K562 (cell line): ENCODE measurements around the gene TM7SF2. TPM values are rescaled to one million over a fixed set of nuclear protein-coding genes. Genes with fewer than 3 reads are reported as not detected.
A peak's percentile ranks its signal among the peaks of the same experiment; 100 is the strongest.

Experiments used
- BDP1 ChIP-seq: IDR thresholded peaks from 3 replicates; pipeline ENCODE4 v1.6.1; 2011; ENCODE audit not compliant: insufficient read length, insufficient read depth
- CBFA2T3 ChIP-seq: fragments of 450-650 bp; IDR thresholded peaks from 2 replicates; pipeline ENCODE4 v1.6.1; 2017
- CBX2 ChIP-seq: fragments of 200-600 bp; sonication (generic); IDR thresholded peaks from one replicate; pipeline ENCODE4 v1.6.1; 2012; ENCODE audit warnings: mild to moderate bottlenecking, low read length, inconsistent platforms; ENCODE audit not compliant: insufficient read depth, poor library complexity, severe bottlenecking
- CBX3 ChIP-seq, 2 experiments: IDR thresholded peaks; 1 replicate in 1 of 2; 2 replicates in 1 of 2; pipeline ENCODE4 v1.6.1; 2012; ENCODE audit warnings: inconsistent platforms in 2 of 2, low read length in 2 of 2, borderline replicate concordance in 1 of 2, control low read depth in 1 of 2
- DPF2 ChIP-seq: fragments of 450-650 bp; IDR thresholded peaks from 2 replicates; pipeline ENCODE4 v1.6.1; 2016
- ETV6 ChIP-seq, 3 experiments: fragments of 150-350 bp in 1 of 3; sonication (generic) in 1 of 3; formaldehyde crosslinking in 1 of 3; IDR thresholded peaks; 2 replicates each; pipeline versions ENCODE4 v1.6.1 to v1.8.0; 2014 to 2022; ENCODE audit warnings: borderline replicate concordance in 2 of 3, low read depth in 2 of 3, antibody characterized with exemption in 1 of 3, low read length in 1 of 3, mild to moderate bottlenecking in 1 of 3, missing genetic modification reagents in 1 of 3
- GTF2E2 ChIP-seq: fragments of 200-800 bp; sonication (Bioruptor generic); IDR thresholded peaks from 2 replicates; pipeline ENCODE4 v1.6.1; 2016; ENCODE audit warnings: missing genetic modification characterization, missing compliant biosample characterization
- HIVEP1 ChIP-seq: fragments of 250-450 bp; sonication (Bioruptor Pico); IDR thresholded peaks from 2 replicates; pipeline ENCODE4 v1.4.0; 2020; ENCODE audit warnings: mild to moderate bottlenecking
- NELFE ChIP-seq: IDR thresholded peaks from 2 replicates; pipeline ENCODE4 v1.6.1; 2011; ENCODE audit warnings: mild to moderate bottlenecking; ENCODE audit not compliant: insufficient read depth, insufficient read length
- NR3C1 ChIP-seq: sonication (generic); formaldehyde crosslinking; IDR thresholded peaks from 2 replicates; pipeline ENCODE4 v1.8.1; 2022; ENCODE audit warnings: missing genetic modification reagents
- TGIF2 ChIP-seq: sonication (generic); formaldehyde crosslinking; IDR thresholded peaks from 2 replicates; pipeline ENCODE4 v1.8.1; 2022; ENCODE audit warnings: mild to moderate bottlenecking, missing genetic modification reagents, moderate library complexity
- ZKSCAN3 ChIP-seq: fragments of 250-450 bp; sonication (Bioruptor Pico); IDR thresholded peaks from 2 replicates; pipeline ENCODE4 v1.4.0; 2020
- ZNF253 ChIP-seq: fragments of 250-450 bp; sonication (Bioruptor Pico); conservative IDR thresholded peaks from 2 replicates; pipeline ENCODE4 v1.6.1; 2021; ENCODE audit warnings: mild to moderate bottlenecking
- ZNF785 ChIP-seq: fragments of 250-450 bp; sonication (Bioruptor Pico); IDR thresholded peaks from 2 replicates; pipeline ENCODE4 v1.4.0; 2020; ENCODE audit warnings: mild to moderate bottlenecking
- polyA plus RNA-seq, 8 experiments: library from polyadenylated mRNA; depleted of rRNA in 4 of 8; stranded (reverse) in 5 of 8; unstranded in 3 of 8; fragments of >200 nt; fragmentation: Nextera tagmentation in 2 of 8; fragmentation: Illumina TruSeq in 1 of 8; extraction: Ambion mirVana in 2 of 8; extraction: Trizol in 1 of 8; gene quantifications; 2 replicates each; pipeline versions ENCODE4 v1.2.1 to v1.2.3, GENCODE V29; 2011 to 2014; ENCODE audit warnings: inconsistent platforms in 1 of 8, missing spikeins in 1 of 8
- total RNA-seq, 7 experiments: library from RNA; depleted of rRNA in 6 of 7; stranded (reverse); fragments of >200 nt in 6 of 7; fragmentation: Illumina TruSeq in 2 of 7; extraction: Trizol in 2 of 7; gene quantifications; 2 replicates each; pipeline versions ENCODE4 v1.2.1 to v1.2.3, GENCODE V29; 2011 to 2021; ENCODE audit warnings: low replicate concordance in 1 of 7
- TF ChIP-seq, protein P1 (sequence below): fragments of 450-650 bp; IDR thresholded peaks from 2 replicates; pipeline ENCODE4 v1.6.1; 2016; ENCODE audit warnings: mild to moderate bottlenecking, moderate library complexity
- TF ChIP-seq, protein P2 (sequence below): fragments of 250-450 bp; sonication (Bioruptor Pico); IDR thresholded peaks from 2 replicates; pipeline ENCODE4 v1.8.0; 2022; ENCODE audit warnings: inconsistent platforms, mild to moderate bottlenecking, moderate library complexity, borderline replicate concordance

Gene TM7SF2
- total and polyA plus RNA-seq, 9 of the 15 experiments (the other 6 are each of a cell fraction or from before 2014, with no cell fraction given), result 1.2 to 22.0 (median 14.3) TPM

DNA sequence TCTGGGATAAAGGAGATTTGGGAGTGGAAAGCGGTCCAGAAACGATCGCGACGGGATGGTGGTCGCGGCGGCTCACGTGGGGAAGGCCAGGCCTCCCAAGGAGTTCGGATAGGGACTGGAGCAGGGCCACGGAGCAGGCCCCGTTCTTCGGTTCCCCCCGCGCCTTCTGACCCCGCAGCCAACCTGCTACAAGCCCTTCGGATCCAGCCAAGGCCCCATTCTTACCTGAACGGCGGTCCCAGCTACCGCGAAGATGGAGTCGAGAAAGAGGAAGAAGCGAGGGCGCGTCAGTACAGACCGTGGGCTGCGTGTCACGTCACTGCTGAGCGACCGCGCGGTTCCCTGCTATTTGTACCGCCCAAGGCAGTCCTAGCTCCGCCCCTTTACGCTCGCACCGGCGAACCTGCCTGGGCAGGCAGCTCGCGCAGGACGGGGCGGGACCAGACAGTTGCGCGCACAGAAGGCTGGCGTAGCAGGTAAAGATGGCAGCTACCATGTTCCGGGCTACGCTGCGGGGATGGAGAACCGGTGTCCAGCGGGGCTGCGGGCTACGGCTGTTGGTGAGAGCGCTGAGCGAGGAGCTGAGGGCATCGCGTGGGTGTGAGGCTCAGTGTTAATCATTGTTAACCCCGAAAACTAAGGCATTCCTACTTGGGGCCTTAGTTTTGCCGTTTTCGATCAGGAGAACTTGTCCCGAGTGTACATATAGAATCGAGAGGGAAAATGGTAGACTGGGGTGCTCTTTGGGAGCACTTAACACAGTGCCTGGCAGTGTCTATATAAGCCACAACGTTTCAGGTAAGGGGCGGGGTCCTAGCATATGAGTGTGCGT is 10.4 kb downstream of the TM7SF2 start, which contains the start of the genes FAU and MRPL49 (continued):
- TF ChIP-seq HIVEP1 (CRISPR knock-in tag) (no peak), CBX3 (IDR thresholded peaks at IDR 0.05; ENCODE audit: borderline replicate concordance in 1 of 2, low read length in 2 of 2) (no peak), ZNF253 (CRISPR knock-in tag) (no peak), GTF2E2 (tag) (peak; percentile 63; the same call in 1 of the 2 replicates), DPF2 (0 out of 2 replicates have a peak, but pooled peaks have one; percentile 19), CBFA2T3 (no peak), ETV6 (IDR thresholded peaks at IDR 0.05; ENCODE audit: borderline replicate concordance in 1 of 2, low read depth in 2 of 2, low read length in 1 of 2) (no peak), ETV6 (CRISPR knock-in tag; IDR thresholded peaks at IDR 0.05; ENCODE audit: borderline replicate concordance) (no peak), TGIF2 (CRISPR knock-in tag) (no peak), BDP1 (no peak), NELFE (peak; percentile 43), ZNF785 (CRISPR knock-in tag) (no peak), NR3C1 (CRISPR knock-in tag) (no peak), CBX2 (no peak), ZKSCAN3 (CRISPR knock-in tag) (no peak)
- TF ChIP-seq, protein P1, sequence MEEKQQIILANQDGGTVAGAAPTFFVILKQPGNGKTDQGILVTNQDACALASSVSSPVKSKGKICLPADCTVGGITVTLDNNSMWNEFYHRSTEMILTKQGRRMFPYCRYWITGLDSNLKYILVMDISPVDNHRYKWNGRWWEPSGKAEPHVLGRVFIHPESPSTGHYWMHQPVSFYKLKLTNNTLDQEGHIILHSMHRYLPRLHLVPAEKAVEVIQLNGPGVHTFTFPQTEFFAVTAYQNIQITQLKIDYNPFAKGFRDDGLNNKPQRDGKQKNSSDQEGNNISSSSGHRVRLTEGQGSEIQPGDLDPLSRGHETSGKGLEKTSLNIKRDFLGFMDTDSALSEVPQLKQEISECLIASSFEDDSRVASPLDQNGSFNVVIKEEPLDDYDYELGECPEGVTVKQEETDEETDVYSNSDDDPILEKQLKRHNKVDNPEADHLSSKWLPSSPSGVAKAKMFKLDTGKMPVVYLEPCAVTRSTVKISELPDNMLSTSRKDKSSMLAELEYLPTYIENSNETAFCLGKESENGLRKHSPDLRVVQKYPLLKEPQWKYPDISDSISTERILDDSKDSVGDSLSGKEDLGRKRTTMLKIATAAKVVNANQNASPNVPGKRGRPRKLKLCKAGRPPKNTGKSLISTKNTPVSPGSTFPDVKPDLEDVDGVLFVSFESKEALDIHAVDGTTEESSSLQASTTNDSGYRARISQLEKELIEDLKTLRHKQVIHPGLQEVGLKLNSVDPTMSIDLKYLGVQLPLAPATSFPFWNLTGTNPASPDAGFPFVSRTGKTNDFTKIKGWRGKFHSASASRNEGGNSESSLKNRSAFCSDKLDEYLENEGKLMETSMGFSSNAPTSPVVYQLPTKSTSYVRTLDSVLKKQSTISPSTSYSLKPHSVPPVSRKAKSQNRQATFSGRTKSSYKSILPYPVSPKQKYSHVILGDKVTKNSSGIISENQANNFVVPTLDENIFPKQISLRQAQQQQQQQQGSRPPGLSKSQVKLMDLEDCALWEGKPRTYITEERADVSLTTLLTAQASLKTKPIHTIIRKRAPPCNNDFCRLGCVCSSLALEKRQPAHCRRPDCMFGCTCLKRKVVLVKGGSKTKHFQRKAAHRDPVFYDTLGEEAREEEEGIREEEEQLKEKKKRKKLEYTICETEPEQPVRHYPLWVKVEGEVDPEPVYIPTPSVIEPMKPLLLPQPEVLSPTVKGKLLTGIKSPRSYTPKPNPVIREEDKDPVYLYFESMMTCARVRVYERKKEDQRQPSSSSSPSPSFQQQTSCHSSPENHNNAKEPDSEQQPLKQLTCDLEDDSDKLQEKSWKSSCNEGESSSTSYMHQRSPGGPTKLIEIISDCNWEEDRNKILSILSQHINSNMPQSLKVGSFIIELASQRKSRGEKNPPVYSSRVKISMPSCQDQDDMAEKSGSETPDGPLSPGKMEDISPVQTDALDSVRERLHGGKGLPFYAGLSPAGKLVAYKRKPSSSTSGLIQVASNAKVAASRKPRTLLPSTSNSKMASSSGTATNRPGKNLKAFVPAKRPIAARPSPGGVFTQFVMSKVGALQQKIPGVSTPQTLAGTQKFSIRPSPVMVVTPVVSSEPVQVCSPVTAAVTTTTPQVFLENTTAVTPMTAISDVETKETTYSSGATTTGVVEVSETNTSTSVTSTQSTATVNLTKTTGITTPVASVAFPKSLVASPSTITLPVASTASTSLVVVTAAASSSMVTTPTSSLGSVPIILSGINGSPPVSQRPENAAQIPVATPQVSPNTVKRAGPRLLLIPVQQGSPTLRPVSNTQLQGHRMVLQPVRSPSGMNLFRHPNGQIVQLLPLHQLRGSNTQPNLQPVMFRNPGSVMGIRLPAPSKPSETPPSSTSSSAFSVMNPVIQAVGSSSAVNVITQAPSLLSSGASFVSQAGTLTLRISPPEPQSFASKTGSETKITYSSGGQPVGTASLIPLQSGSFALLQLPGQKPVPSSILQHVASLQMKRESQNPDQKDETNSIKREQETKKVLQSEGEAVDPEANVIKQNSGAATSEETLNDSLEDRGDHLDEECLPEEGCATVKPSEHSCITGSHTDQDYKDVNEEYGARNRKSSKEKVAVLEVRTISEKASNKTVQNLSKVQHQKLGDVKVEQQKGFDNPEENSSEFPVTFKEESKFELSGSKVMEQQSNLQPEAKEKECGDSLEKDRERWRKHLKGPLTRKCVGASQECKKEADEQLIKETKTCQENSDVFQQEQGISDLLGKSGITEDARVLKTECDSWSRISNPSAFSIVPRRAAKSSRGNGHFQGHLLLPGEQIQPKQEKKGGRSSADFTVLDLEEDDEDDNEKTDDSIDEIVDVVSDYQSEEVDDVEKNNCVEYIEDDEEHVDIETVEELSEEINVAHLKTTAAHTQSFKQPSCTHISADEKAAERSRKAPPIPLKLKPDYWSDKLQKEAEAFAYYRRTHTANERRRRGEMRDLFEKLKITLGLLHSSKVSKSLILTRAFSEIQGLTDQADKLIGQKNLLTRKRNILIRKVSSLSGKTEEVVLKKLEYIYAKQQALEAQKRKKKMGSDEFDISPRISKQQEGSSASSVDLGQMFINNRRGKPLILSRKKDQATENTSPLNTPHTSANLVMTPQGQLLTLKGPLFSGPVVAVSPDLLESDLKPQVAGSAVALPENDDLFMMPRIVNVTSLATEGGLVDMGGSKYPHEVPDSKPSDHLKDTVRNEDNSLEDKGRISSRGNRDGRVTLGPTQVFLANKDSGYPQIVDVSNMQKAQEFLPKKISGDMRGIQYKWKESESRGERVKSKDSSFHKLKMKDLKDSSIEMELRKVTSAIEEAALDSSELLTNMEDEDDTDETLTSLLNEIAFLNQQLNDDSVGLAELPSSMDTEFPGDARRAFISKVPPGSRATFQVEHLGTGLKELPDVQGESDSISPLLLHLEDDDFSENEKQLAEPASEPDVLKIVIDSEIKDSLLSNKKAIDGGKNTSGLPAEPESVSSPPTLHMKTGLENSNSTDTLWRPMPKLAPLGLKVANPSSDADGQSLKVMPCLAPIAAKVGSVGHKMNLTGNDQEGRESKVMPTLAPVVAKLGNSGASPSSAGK, result no peak
- TF ChIP-seq, protein P2, sequence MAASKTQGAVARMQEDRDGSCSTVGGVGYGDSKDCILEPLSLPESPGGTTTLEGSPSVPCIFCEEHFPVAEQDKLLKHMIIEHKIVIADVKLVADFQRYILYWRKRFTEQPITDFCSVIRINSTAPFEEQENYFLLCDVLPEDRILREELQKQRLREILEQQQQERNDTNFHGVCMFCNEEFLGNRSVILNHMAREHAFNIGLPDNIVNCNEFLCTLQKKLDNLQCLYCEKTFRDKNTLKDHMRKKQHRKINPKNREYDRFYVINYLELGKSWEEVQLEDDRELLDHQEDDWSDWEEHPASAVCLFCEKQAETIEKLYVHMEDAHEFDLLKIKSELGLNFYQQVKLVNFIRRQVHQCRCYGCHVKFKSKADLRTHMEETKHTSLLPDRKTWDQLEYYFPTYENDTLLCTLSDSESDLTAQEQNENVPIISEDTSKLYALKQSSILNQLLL, result no peak
